ENCODE results near the gene PRKG1.

The PRKG1 gene

GRCh38 chr10:51679841-51680240, 605.6 kb downstream of the PRKG1 start:
- TF ChIP-seq POLR2AphosphoS5 (IDR thresholded peaks at IDR 0.05; ENCODE audit: low read depth, low read length): no peak
- no peak for TF ChIP-seq FOXP2 (optimal IDR thresholded peaks at IDR 0.05; ENCODE audit: borderline replicate concordance, extremely low read depth, extremely low read length, insufficient read depth)
- TF ChIP-seq SIN3A (IDR thresholded peaks at IDR 0.05; ENCODE audit: borderline replicate concordance, insufficient read depth, low read length): no peak
- TF ChIP-seq REST (IDR thresholded peaks at IDR 0.05; ENCODE audit: insufficient read depth in 1 of 2, low read depth in 2 of 2, low read length in 2 of 2): no peak
- TF ChIP-seq TAF1 (IDR thresholded peaks at IDR 0.05; ENCODE audit: borderline replicate concordance, insufficient read depth, low read length): no peak

DNA sequence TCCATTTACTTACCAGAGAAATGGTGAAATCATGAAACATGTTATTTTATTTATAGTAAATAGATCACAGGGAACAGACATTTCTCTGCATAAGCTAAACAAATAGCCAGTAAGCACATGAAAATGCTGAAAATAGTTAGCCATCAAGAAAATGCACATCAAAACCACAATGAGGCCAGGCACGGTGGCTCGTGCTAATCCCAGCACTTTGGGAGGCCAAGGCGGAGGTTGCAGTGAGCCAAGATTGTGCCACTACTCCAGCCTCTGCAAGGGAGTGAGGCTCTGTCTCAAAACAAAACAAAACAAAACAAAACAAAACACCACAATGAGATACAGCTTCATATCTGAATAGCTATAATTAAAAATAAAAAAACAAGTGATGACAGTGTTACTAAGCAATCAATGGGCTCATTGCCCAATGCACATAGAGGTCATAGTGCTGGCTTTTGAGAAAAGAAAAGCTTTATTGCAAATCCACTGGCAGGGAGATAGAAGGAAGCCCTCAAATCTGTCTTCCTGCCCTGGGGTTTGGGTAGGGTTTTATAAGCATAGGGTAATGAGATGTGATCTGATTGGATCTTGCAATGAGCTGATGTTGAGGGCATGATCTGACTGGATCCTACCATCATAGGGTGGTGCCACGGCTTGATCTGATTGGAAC, 608.9 kb downstream of the PRKG1 start:
- TF ChIP-seq REST (IDR thresholded peaks at IDR 0.05; ENCODE audit: insufficient read depth in 1 of 2, low read depth in 2 of 2, low read length in 2 of 2) (no peak), POLR2AphosphoS5 (IDR thresholded peaks at IDR 0.05; ENCODE audit: low read depth, low read length) (no peak), TAF1 (IDR thresholded peaks at IDR 0.05; ENCODE audit: borderline replicate concordance, insufficient read depth, low read length) (no peak), FOXP2 (optimal IDR thresholded peaks at IDR 0.05; ENCODE audit: borderline replicate concordance, extremely low read depth, extremely low read length, insufficient read depth) (no peak), SIN3A (IDR thresholded peaks at IDR 0.05; ENCODE audit: borderline replicate concordance, insufficient read depth, low read length) (no peak)

- TF ChIP-seq FOXP2 (optimal IDR thresholded peaks at IDR 0.05; ENCODE audit: borderline replicate concordance, extremely low read depth, extremely low read length, insufficient read depth): no peak
- no peak for TF ChIP-seq REST (IDR thresholded peaks at IDR 0.05; ENCODE audit: insufficient read depth in 1 of 2, low read depth in 2 of 2, low read length in 2 of 2)
- TF ChIP-seq POLR2AphosphoS5 (IDR thresholded peaks at IDR 0.05; ENCODE audit: low read depth, low read length): no peak
- no peak for TF ChIP-seq SIN3A (IDR thresholded peaks at IDR 0.05; ENCODE audit: borderline replicate concordance, insufficient read depth, low read length)
- TF ChIP-seq TAF1 (IDR thresholded peaks at IDR 0.05; ENCODE audit: borderline replicate concordance, insufficient read depth, low read length): no peak
Measured at GRCh38 chr10:51685768-51686167, 611.5 kb downstream of the PRKG1 start.

- TF ChIP-seq REST (IDR thresholded peaks at IDR 0.05; ENCODE audit: insufficient read depth in 1 of 2, low read depth in 2 of 2, low read length in 2 of 2) (no peak), TAF1 (IDR thresholded peaks at IDR 0.05; ENCODE audit: borderline replicate concordance, insufficient read depth, low read length) (no peak), SIN3A (IDR thresholded peaks at IDR 0.05; ENCODE audit: borderline replicate concordance, insufficient read depth, low read length) (no peak), FOXP2 (optimal IDR thresholded peaks at IDR 0.05; ENCODE audit: borderline replicate concordance, extremely low read depth, extremely low read length, insufficient read depth) (no peak)
Measured at GRCh38 chr10:51687296-51687695, 613.0 kb downstream of the PRKG1 start.
